H1 (cell line): Measurements from ENCODE around the gene WNT9A. TPM values are rescaled to one million over a fixed set of nuclear protein-coding genes. Genes with fewer than 3 reads are reported as not detected.

Experiments used
- CTCF ChIA-PET: fragments of 300-600 bp; sonication (Branson Sonifier 250); formaldehyde crosslinking; loops from one replicate; lab custom pipeline; 2021; ENCODE audit not compliant: partially characterized antibody; lab: Charles Lee
- POLR2A ChIA-PET: fragments of 300-600 bp; sonication (Branson Sonifier 250); formaldehyde crosslinking; loops from one replicate; lab custom pipeline; 2021; ENCODE audit warnings: inconsistent platforms; ENCODE audit not compliant: partially characterized antibody; lab: Charles Lee
- DNase-seq, 2 experiments: peaks; one replicate each; pipeline versions ENCODE4 v3.0.0 to v3.0.0-alpha.2; 2010 to 2022; ENCODE audit warnings: low spot score in 2 of 2, low read depth in 1 of 2, mixed read lengths in 1 of 2
- FAIRE-seq: peaks from 2 replicates; lab custom pipeline; 2011; peaks lifted over from hg19 to GRCh38; lab: Jason Lieb, UNC
- H2AFZ ChIP-seq: 2 replicates; pipeline ENCODE4 v1.8.1; 2012; ENCODE audit warnings: low read length, inconsistent platforms
- H2AK5ac ChIP-seq: 2 replicates; pipeline ENCODE4 v1.6.1; 2013; ENCODE audit warnings: low read depth, low read length
- H2BK120ac ChIP-seq: replicated peaks from 2 replicates; pipeline ENCODE3; 2013; ENCODE audit warnings: low read depth, low read length, inconsistent platforms
- H2BK12ac ChIP-seq: 2 replicates; pipeline ENCODE4 v1.6.1; 2013; ENCODE audit warnings: low read depth, low read length
- H2BK15ac ChIP-seq: 2 replicates; pipeline ENCODE4 v1.6.1; 2013; ENCODE audit warnings: low read length
- H2BK20ac ChIP-seq: 2 replicates; pipeline ENCODE4 v1.6.1; 2013; ENCODE audit warnings: low read length
- H2BK5ac ChIP-seq: 2 replicates; pipeline ENCODE4 v1.6.1; 2013; ENCODE audit warnings: low read depth, low read length
- H3K14ac ChIP-seq: 2 replicates; pipeline ENCODE4 v1.6.1; 2013; ENCODE audit warnings: inconsistent platforms; ENCODE audit not compliant: insufficient read length
- H3K18ac ChIP-seq: 2 replicates; pipeline ENCODE4 v1.6.1; 2013; ENCODE audit warnings: low read length; ENCODE audit errors: extremely low read depth
- H3K23ac ChIP-seq: 2 replicates; pipeline ENCODE4 v1.6.1; 2013; ENCODE audit warnings: inconsistent platforms; ENCODE audit not compliant: insufficient read length
- H3K23me2 ChIP-seq: 2 replicates; pipeline ENCODE4 v1.6.1; 2013; ENCODE audit warnings: low read depth, low read length
- H3K27ac ChIP-seq: 2 replicates; pipeline ENCODE4 v1.6.1; 2011; ENCODE audit warnings: low read depth, low read length, inconsistent platforms
- H3K27me3 ChIP-seq, 4 experiments: replicated peaks in 1 of 4; 1 replicate in 1 of 4; 2 replicates in 3 of 4; pipeline versions ENCODE4 v1.6.1 to v1.8.1; 2011 to 2013; ENCODE audit warnings: low read length in 3 of 4, mild to moderate bottlenecking in 3 of 4, inconsistent platforms in 2 of 4, mixed read lengths in 2 of 4, moderate library complexity in 1 of 4; ENCODE audit not compliant: control insufficient read depth in 3 of 4, insufficient read depth in 3 of 4; ENCODE audit errors: extremely low read depth in 1 of 4
- H3K36me3 ChIP-seq, 4 experiments: 2 replicates each; pipeline versions ENCODE4 v1.6.1 to v1.8.1; 2011 to 2013; ENCODE audit warnings: mild to moderate bottlenecking in 4 of 4, low read length in 3 of 4, moderate library complexity in 2 of 4, control low read depth in 1 of 4, inconsistent platforms in 1 of 4; ENCODE audit not compliant: insufficient read depth in 4 of 4, control insufficient read depth in 2 of 4
- H3K4ac ChIP-seq: replicated peaks from 2 replicates; pipeline ENCODE3; 2013; ENCODE audit warnings: low read length, low read depth, mixed read lengths, inconsistent platforms; ENCODE audit not compliant: insufficient read length
- H3K4me1 ChIP-seq, 4 experiments: replicated peaks in 1 of 4; 1 replicate in 1 of 4; 2 replicates in 3 of 4; pipeline versions ENCODE4 v1.6.1 to v1.8.1; 2011 to 2013; ENCODE audit warnings: low read length in 3 of 4, inconsistent platforms in 2 of 4, mixed read lengths in 1 of 4; ENCODE audit not compliant: insufficient read depth in 4 of 4, control insufficient read depth in 3 of 4
- H3K4me2 ChIP-seq, 2 experiments: 2 replicates each; pipeline versions ENCODE4 v1.6.1 to v1.8.1; 2011 to 2013; ENCODE audit warnings: low read depth in 2 of 2, low read length in 2 of 2, control low read depth in 1 of 2, inconsistent platforms in 1 of 2, mild to moderate bottlenecking in 1 of 2; ENCODE audit not compliant: insufficient read depth in 1 of 2
- H3K4me3 ChIP-seq, 4 experiments: fragments of 200-600, 300-600 bp in 1 of 4; sonication (generic), shearing (Covaris generic), sonication (Bioruptor Twin) in 1 of 4; 2 replicates each; pipeline versions ENCODE4 v1.5.1 to v1.8.1; 2011 to 2016; ENCODE audit warnings: low read length in 4 of 4, low read depth in 3 of 4, control low read depth in 2 of 4, inconsistent platforms in 2 of 4, mild to moderate bottlenecking in 2 of 4, mixed read lengths in 1 of 4, moderate library complexity in 1 of 4; ENCODE audit not compliant: insufficient read depth in 2 of 4; ENCODE audit errors: extremely low read depth in 1 of 4
- H3K56ac ChIP-seq: replicated peaks from 2 replicates; pipeline ENCODE3; 2013; ENCODE audit warnings: low read depth, mild to moderate bottlenecking, mixed read lengths, low read length, inconsistent platforms; ENCODE audit not compliant: insufficient read length
- H3K79me1 ChIP-seq: 2 replicates; pipeline ENCODE4 v1.6.1; 2013; ENCODE audit warnings: low read depth, low read length, control low read depth
- H3K79me2 ChIP-seq, 2 experiments: 2 replicates each; pipeline versions ENCODE4 v1.6.1 to v1.8.1; 2012 to 2013; ENCODE audit warnings: low read length in 2 of 2, mild to moderate bottlenecking in 2 of 2, inconsistent platforms in 1 of 2; ENCODE audit not compliant: insufficient read depth in 2 of 2, control insufficient read depth in 1 of 2
- H3K9ac ChIP-seq, 4 experiments: replicated peaks in 1 of 4; 1 replicate in 1 of 4; 2 replicates in 3 of 4; pipeline versions ENCODE4 v1.6.1 to v1.8.1; 2011 to 2013; ENCODE audit warnings: low read depth in 3 of 4, low read length in 3 of 4, control low read depth in 2 of 4, mild to moderate bottlenecking in 2 of 4, moderate library complexity in 2 of 4, inconsistent platforms in 1 of 4; ENCODE audit errors: extremely low read depth in 1 of 4
- H3K9me3 ChIP-seq, 2 experiments: 2 replicates each; pipeline versions ENCODE4 v1.6.1 to v1.8.1; 2012 to 2013; ENCODE audit warnings: mild to moderate bottlenecking in 2 of 2, moderate library complexity in 2 of 2, control low read depth in 1 of 2, inconsistent platforms in 1 of 2, low read depth in 1 of 2, low read length in 1 of 2, mixed read lengths in 1 of 2; ENCODE audit not compliant: insufficient read depth in 2 of 2
- H4K20me1 ChIP-seq, 2 experiments: replicated peaks in 1 of 2; 2 replicates each; pipeline versions ENCODE3 to v1.8.1; 2011 to 2013; ENCODE audit warnings: inconsistent platforms in 2 of 2, low read length in 2 of 2, mild to moderate bottlenecking in 1 of 2; ENCODE audit not compliant: insufficient read depth in 2 of 2, control insufficient read depth in 1 of 2
- H4K5ac ChIP-seq: 2 replicates; pipeline ENCODE4 v1.6.1; 2013; ENCODE audit warnings: low read length, low read depth, mixed read lengths, inconsistent platforms; ENCODE audit not compliant: insufficient read length
- H4K8ac ChIP-seq: 2 replicates; pipeline ENCODE4 v1.8.0; 2013; ENCODE audit warnings: mild to moderate bottlenecking, moderate library complexity, low read length, inconsistent platforms; ENCODE audit not compliant: insufficient read depth; ENCODE audit errors: extremely low read depth
- H4K91ac ChIP-seq: replicated peaks from 2 replicates; pipeline ENCODE3; 2013; ENCODE audit warnings: low read length, mixed read lengths, inconsistent platforms; ENCODE audit not compliant: insufficient read length
- HDAC2 ChIP-seq, 2 experiments: fragments of 300-600 bp in 1 of 2; sonication (generic) in 1 of 2; IDR thresholded peaks; 2 replicates each; pipeline ENCODE4 v1.6.1; 2011 to 2012; ENCODE audit warnings: low read depth in 2 of 2, low read length in 2 of 2, mild to moderate bottlenecking in 2 of 2, moderate library complexity in 2 of 2, borderline replicate concordance in 1 of 2, inconsistent platforms in 1 of 2
- POLR2A ChIP-seq, 2 experiments: IDR thresholded peaks; 1 replicate in 1 of 2; 2 replicates in 1 of 2; pipeline ENCODE4 v1.6.1; 2011; ENCODE audit warnings: low read depth in 2 of 2, low read length in 2 of 2, mild to moderate bottlenecking in 2 of 2; ENCODE audit errors: control extremely low read depth in 1 of 2
- WGBS, 2 experiments: shearing (Covaris generic) in 1 of 2; methylation state at CpG; one replicate each; pipeline versions ENCODE4 v1.1.6 to v1.1.7; 2013 to 2015; ENCODE audit warnings: low lambda C conversion rate in 2 of 2, mixed read lengths in 2 of 2, inconsistent platforms in 1 of 2, low coverage in 1 of 2, missing lambda C conversion rate in 1 of 2; ENCODE audit not compliant: insufficient replicate concordance in 2 of 2, insufficient coverage in 1 of 2, insufficient read length in 1 of 2; ENCODE audit errors: extremely low coverage in 1 of 2, missing lambda C conversion rate in 1 of 2; 5-methylcytosine and 5-hydroxymethylcytosine counted together
- polyA plus RNA-seq, 7 experiments: library from polyadenylated mRNA; depleted of rRNA in 3 of 7; stranded (reverse) in 5 of 7; unstranded in 2 of 7; fragments of >200 nt in 5 of 7; fragments of 200-250 nt in 2 of 7; gene quantifications; 1 replicate in 5 of 7; 2 replicates in 1 of 7; 4 replicates in 1 of 7; pipeline versions ENCODE4 v1.2.1 to v1.2.3, GENCODE V29; 2011 to 2013; ENCODE audit warnings: missing spikeins in 2 of 7, mixed read lengths in 2 of 7
- total RNA-seq: library from RNA; stranded (reverse); fragmentation: NEBNext Ultra II Directional; extraction: Animal tissue kit (Norgen Biotek cat#: 25700); gene quantifications from 2 replicates; pipeline ENCODE4 v1.2.1, GENCODE V29; 2021

Gene WNT9A
- total and polyA plus RNA-seq, 2 of the 8 experiments (the other 6 are each of a cell fraction or from before 2014, with no cell fraction given) = 1.1 to 1.5 TPM

DNA sequence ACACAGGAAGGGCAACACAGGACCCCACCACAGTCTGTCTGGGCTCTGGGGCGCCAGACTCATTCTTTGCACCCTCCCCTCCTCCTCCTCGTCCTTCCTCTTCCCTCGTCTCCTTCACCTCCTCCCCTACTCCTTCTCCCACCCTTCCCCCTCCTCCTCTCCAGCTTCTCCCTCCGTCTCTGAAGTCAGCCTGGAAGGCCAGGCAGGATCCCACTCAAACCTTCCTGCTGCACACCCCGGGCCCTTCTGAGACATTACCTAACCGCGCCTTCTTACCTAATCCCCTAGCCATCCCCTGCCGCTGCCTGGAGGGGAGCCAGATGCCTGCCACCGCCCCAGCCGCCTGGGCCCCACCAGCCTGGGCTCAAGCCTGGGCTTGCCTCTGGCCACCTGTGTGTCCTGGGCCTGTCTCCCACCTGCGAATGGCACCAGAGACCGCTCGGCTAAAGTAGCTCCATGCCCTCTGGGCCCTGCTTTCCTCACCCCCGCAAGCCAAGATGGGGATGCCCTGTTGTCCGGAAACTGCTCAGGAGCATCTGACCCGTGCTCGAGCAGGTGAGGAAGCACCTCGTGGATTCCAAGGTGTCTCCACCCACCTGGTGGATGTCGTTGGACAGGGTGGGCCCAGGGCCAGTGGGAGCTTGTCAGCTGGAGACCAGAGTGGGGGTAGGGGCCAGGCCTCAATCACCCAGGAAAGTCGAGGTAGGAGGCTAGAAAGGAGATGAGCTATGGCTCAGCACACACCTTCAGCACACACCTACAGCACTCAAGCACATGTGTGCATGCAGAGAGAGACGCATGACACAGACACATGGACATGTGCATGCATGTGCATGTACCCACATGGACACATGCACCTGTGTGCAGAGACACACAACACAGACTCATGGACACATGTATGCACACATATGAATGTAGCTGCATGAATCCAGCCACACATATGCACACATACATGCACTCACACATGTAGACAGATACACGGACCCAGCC, 31.9 kb downstream of the WNT9A start:
- CTCF ChIA-PET = interaction anchor here (1.0 to 4.1 kb wide), 3 partner anchors 11 to 38 kb away, joined by 3 to 16 read pairs (median 9); no protein-coding TSS in a partner anchor

More for the DNA sequence above, 31.9 kb downstream of the WNT9A start:
- Histone ChIP-seq H2BK12ac (peak overlapping the region; percentile 80; the same call in 1 of the 2 replicates), H3K4me1 (peaks cover 8 to 44% (median 22%) of the 10 kb centered on the region in 4 experiments), H3K79me1 (no peaks in the 10 kb centered on the region; the same call in 1 of the 2 replicates), H4K8ac (peak overlapping the region; percentile 60; the same call in 1 of the 2 replicates), H3K27ac (no peak overlapping the region), H3K14ac (peak overlapping the region; percentile 79), H2AK5ac (peak overlapping the region; percentile 54; the same call in 1 of the 2 replicates), H3K18ac (peak overlapping the region; percentile 71), H4K91ac (peak overlapping the region; percentile 93), H3K4me2 (no peak overlapping the region), H3K79me2 (no peaks in the 10 kb centered on the region; a peak in 1 of 4 replicates), H3K56ac (no peak overlapping the region), H3K23ac (no peak overlapping the region), H2BK5ac (peak overlapping the region; percentile 71), H4K20me1 (peaks cover 0 to 3% of the 10 kb centered on the region in 2 experiments), H2AFZ (no peak overlapping the region), H3K4me3 (no peak overlapping the region), H3K27me3 (no peaks in the 10 kb centered on the region; a peak in 1 of 7 replicates), H3K4ac (peak overlapping the region; percentile 40), H4K5ac (peak overlapping the region; percentile 20), H2BK15ac (0 out of 2 replicates have a peak overlapping the region, but pooled peaks have one; percentile 3), H3K9me3 (no peaks in the 10 kb centered on the region), H3K23me2 (peaks cover 2% of the 10 kb centered on the region; the same call in 1 of the 2 replicates), H2BK120ac (peak overlapping the region; percentile 85), H3K36me3 (no peaks in the 10 kb centered on the region; a peak in 1 of 8 replicates), H3K9ac (peak overlapping the region in 1 of 4 experiments; percentile 39; a peak in 2 of 7 replicates), H2BK20ac (peak overlapping the region; percentile 93; the same call in 1 of the 2 replicates)
- TF ChIP-seq POLR2A (IDR thresholded peaks at IDR 0.05; ENCODE audit: control extremely low read depth in 1 of 2, low read depth in 2 of 2, low read length in 2 of 2) (no peak), HDAC2 (IDR thresholded peaks at IDR 0.05; ENCODE audit: borderline replicate concordance in 1 of 2, low read depth in 2 of 2, low read length in 2 of 2) (no peak)
- DNase-seq = no peak
- POLR2A ChIA-PET = interaction anchor here (1.4 kb wide), 1 partner anchor 32 kb away, joined by 4 read pairs; the partner anchor contains the start of gene WNT9A
- 74 to 100% methylated on average over 1 to 18 of the region's 22 CpGs for WGBS, 2 experiments
- FAIRE-seq = no peak
